BE2C (cell line): ENCODE results near the gene ARMCX2. TPM values are rescaled to one million over a fixed set of nuclear protein-coding genes. Genes with fewer than 3 reads are reported as not detected.

Source experiments
- DNase-seq: peaks from one replicate; pipeline ENCODE4 v3.0.0-alpha.2; 2020
- H3K27me3 ChIP-seq: fragments of 250-450 bp; sonication (Bioruptor Pico); 2 replicates; pipeline ENCODE4 v1.5.1; 2020; ENCODE audit warnings: mild to moderate bottlenecking
- H3K36me3 ChIP-seq: fragments of 250-450 bp; sonication (Bioruptor Pico); 2 replicates; pipeline ENCODE4 v1.5.1; 2020; ENCODE audit warnings: mild to moderate bottlenecking
- H3K4me1 ChIP-seq: fragments of 250-450 bp; sonication (Bioruptor Pico); 2 replicates; pipeline ENCODE4 v1.5.1; 2020
- H3K4me3 ChIP-seq: 2 replicates; pipeline ENCODE4 v1.5.1; 2011; ENCODE audit warnings: low read depth, low read length
- H3K9me3 ChIP-seq: fragments of 250-450 bp; sonication (Bioruptor Pico); 2 replicates; pipeline ENCODE4 v1.5.1; 2020
- polyA plus RNA-seq: library from polyadenylated mRNA; unstranded; fragments of >200 nt; gene quantifications from one replicate; pipeline ENCODE4 v1.2.1, GENCODE V29; 2012; ENCODE audit warnings: low read depth, missing spikeins; ENCODE audit not compliant: insufficient read length, insufficient read depth
- TF ChIP-seq, protein P1 (sequence below): IDR thresholded peaks from 2 replicates; pipeline ENCODE4 v1.5.1; 2012; ENCODE audit warnings: mild to moderate bottlenecking, low read depth, low read length

Gene ARMCX2
- polyA plus RNA-seq = 0.32 TPM

- no peaks in the 10 kb centered on the region for H3K9me3 ChIP-seq
- H3K36me3 ChIP-seq = no peaks in the 10 kb centered on the region
- H3K4me1 ChIP-seq = no peaks in the 10 kb centered on the region
- no peaks in the 10 kb centered on the region; the same call in 1 of the 2 replicates for H3K27me3 ChIP-seq
- DNase-seq = no peak
- TF ChIP-seq, protein P1, sequence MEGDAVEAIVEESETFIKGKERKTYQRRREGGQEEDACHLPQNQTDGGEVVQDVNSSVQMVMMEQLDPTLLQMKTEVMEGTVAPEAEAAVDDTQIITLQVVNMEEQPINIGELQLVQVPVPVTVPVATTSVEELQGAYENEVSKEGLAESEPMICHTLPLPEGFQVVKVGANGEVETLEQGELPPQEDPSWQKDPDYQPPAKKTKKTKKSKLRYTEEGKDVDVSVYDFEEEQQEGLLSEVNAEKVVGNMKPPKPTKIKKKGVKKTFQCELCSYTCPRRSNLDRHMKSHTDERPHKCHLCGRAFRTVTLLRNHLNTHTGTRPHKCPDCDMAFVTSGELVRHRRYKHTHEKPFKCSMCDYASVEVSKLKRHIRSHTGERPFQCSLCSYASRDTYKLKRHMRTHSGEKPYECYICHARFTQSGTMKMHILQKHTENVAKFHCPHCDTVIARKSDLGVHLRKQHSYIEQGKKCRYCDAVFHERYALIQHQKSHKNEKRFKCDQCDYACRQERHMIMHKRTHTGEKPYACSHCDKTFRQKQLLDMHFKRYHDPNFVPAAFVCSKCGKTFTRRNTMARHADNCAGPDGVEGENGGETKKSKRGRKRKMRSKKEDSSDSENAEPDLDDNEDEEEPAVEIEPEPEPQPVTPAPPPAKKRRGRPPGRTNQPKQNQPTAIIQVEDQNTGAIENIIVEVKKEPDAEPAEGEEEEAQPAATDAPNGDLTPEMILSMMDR = no peak
- H3K4me3 ChIP-seq = peak within 1 kb of the TSS; percentile 73
Measured at GRCh38 chrX:101659601-101660063, at the start of gene ARMCX2. TSS of gene ARMCX2 (minus strand) at chrX:101659850. CDS start at chrX:101657588, 2,262 bp downstream.

GRCh38 chrX:101709384-101709783 lies 49.7 kb upstream of the ARMCX2 start:
- Histone ChIP-seq H3K27me3 (no peaks in the 10 kb centered on the region), H3K4me3 (no peak overlapping the region), H3K9me3 (no peaks in the 10 kb centered on the region), H3K4me1 (no peaks in the 10 kb centered on the region), H3K36me3 (no peaks in the 10 kb centered on the region)
- TF ChIP-seq, protein P1 = no peak
- DNase-seq = no peak

DNA sequence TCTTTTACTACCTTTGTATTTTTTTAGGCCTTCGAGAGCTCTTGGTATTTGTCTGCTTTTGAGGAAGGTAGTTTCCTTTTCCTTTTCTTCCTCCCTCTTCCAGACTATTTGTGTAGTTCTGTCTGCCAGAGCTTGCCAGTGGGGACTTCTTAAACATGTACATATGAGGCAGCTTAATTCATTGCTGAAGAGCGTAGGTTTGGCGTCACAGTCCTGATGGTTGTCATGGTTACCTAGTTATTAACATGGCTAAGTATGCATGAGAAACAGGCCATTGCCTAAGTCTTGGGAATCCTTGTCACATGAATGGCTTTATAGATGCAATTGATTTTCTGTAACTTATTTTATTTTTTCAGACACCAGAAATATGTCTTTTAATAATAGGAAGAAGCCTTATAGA lies 48.5 kb upstream of the ARMCX2 start:
- Histone ChIP-seq H3K4me3 (no peak overlapping the region), H3K4me1 (no peaks in the 10 kb centered on the region), H3K36me3 (no peaks in the 10 kb centered on the region), H3K9me3 (no peaks in the 10 kb centered on the region), H3K27me3 (no peaks in the 10 kb centered on the region)
- no peak for DNase-seq
- TF ChIP-seq, protein P1 = no peak

GRCh38 chrX:101693476-101693875 lies 33.8 kb upstream of the ARMCX2 start:
- no peaks in the 10 kb centered on the region for H3K4me1 ChIP-seq
- no peaks in the 10 kb centered on the region for H3K27me3 ChIP-seq
- DNase-seq = no peak
- TF ChIP-seq, protein P1 = no peak
- H3K36me3 ChIP-seq = no peaks in the 10 kb centered on the region
- H3K9me3 ChIP-seq = no peaks in the 10 kb centered on the region
- H3K4me3 ChIP-seq = no peak overlapping the region

GRCh38 chrX:101691835-101692234 lies 32.2 kb upstream of the ARMCX2 start:
- no peaks in the 10 kb centered on the region for H3K9me3 ChIP-seq
- TF ChIP-seq, protein P1 = no peak
- no peaks in the 10 kb centered on the region for H3K27me3 ChIP-seq
- H3K4me3 ChIP-seq = no peak overlapping the region
- no peak for DNase-seq
- H3K36me3 ChIP-seq = no peaks in the 10 kb centered on the region
- H3K4me1 ChIP-seq = no peaks in the 10 kb centered on the region

GRCh38 chrX:101686574-101686973 lies 26.9 kb upstream of the ARMCX2 start:
- H3K4me3 ChIP-seq = no peak overlapping the region
- no peaks in the 10 kb centered on the region for H3K4me1 ChIP-seq
- H3K9me3 ChIP-seq = no peaks in the 10 kb centered on the region
- no peaks in the 10 kb centered on the region for H3K27me3 ChIP-seq
- TF ChIP-seq, protein P1 = no peak
- no peak for DNase-seq
- H3K36me3 ChIP-seq = no peaks in the 10 kb centered on the region
